LHCN-M2 (cell line): ENCODE data around the gene ASB6. TPM values are rescaled to one million over a fixed set of nuclear protein-coding genes. Genes with fewer than 3 reads are reported as not detected.
"Not testable (repeated sequence)": the region's sequence is repeated elsewhere in the genome, so short reads cannot be mapped to it uniquely, and the experiment has no call there.

Source experiments
- DNase-seq: peaks from one replicate; pipeline ENCODE4 v3.0.0-alpha.2; 2012; ENCODE audit warnings: low read depth
- total RNA-seq: library from RNA; depleted of rRNA; stranded (reverse); fragments of >200 nt; gene quantifications from 2 replicates; pipeline ENCODE4 v1.2.3, GENCODE V29; 2014

ASB6 gene
- total RNA-seq, 1 experiment from 2014 or later: 23.1 TPM

- DNase-seq: no peak
Observed at GRCh38 chr9:129608561-129609481, 33.1 kb downstream of the ASB6 start.

- DNase-seq: no peak
Observed at GRCh38 chr9:129607027-129607387, 34.9 kb downstream of the ASB6 start.

GRCh38 chr9:129606161-129607026, 35.6 kb downstream of the ASB6 start:
- DNase-seq: no peak

GRCh38 chr9:129604766-129605163, 37.2 kb downstream of the ASB6 start:
- DNase-seq: no peak

- no peak for DNase-seq
Observed at GRCh38 chr9:129604056-129604765, 37.7 kb downstream of the ASB6 start.

- DNase-seq: no peak
Observed at GRCh38 chr9:129602598-129603415, 39.1 kb downstream of the ASB6 start.

- DNase-seq: no peak
Observed at GRCh38 chr9:129601082-129601674, 40.8 kb downstream of the ASB6 start.

GRCh38 chr9:129598089-129598596, 43.8 kb downstream of the ASB6 start:
- no peak for DNase-seq

- DNase-seq: no peak
Observed at GRCh38 chr9:129597355-129598088, 44.4 kb downstream of the ASB6 start.

- DNase-seq: peak; percentile 54
Observed at GRCh38 chr9:129596541-129597331, 45.2 kb downstream of the ASB6 start.

GRCh38 chr9:129595903-129596540, 45.9 kb downstream of the ASB6 start:
- no peak for DNase-seq

- no peak for DNase-seq
Observed at GRCh38 chr9:129595311-129595741, 46.6 kb downstream of the ASB6 start.

GRCh38 chr9:129594632-129595031, 47.3 kb downstream of the ASB6 start:
- DNase-seq: no peak

GRCh38 chr9:129592790-129593189, 49.2 kb downstream of the ASB6 start:
- not testable (repeated sequence) for DNase-seq

- no peak for DNase-seq
Observed at GRCh38 chr9:129591916-129592315, 50.0 kb downstream of the ASB6 start.

- DNase-seq: no peak
Observed at GRCh38 chr9:129590466-129590865, 51.5 kb downstream of the ASB6 start.

GRCh38 chr9:129587487-129588262, 54.3 kb downstream of the ASB6 start:
- no peak for DNase-seq
